IPS DF 4.7 (cell line): Measurements from ENCODE around the gene ATF7IP.
"Not testable (repeated sequence)": the region's sequence is repeated elsewhere in the genome, so short reads cannot be mapped to it uniquely, and the experiment has no call there.

Experiments
- DNase-seq: peaks from one replicate; pipeline ENCODE4 v3.0.0-alpha.2; 2013; ENCODE audit warnings: low spot score; ENCODE audit errors: extremely low read depth

Gene ATF7IP

GRCh38 chr12:14365294-14366208 lies at the start of gene ATF7IP:
Gene ATF7IP (plus strand): TSS chr12:14365682. CDS start chr12:14423916, 58,234 bp downstream.
- peak; percentile 71 for DNase-seq

GRCh38 chr12:14317362-14318146 lies 47.9 kb upstream of the ATF7IP start:
- no peak for DNase-seq

GRCh38 chr12:14319704-14320427 lies 45.6 kb upstream of the ATF7IP start:
- DNase-seq: not testable (repeated sequence)

- no peak for DNase-seq
Measured at GRCh38 chr12:14322403-14322802, 43.1 kb upstream of the ATF7IP start.

- DNase-seq: no peak
Measured at GRCh38 chr12:14325716-14326343, 39.7 kb upstream of the ATF7IP start.

GRCh38 chr12:14326699-14327098 lies 38.8 kb upstream of the ATF7IP start:
- DNase-seq: no peak

- DNase-seq: no peak
Measured at GRCh38 chr12:14327711-14328110, 37.8 kb upstream of the ATF7IP start.

GRCh38 chr12:14332482-14332881 lies 33.0 kb upstream of the ATF7IP start:
- no peak for DNase-seq

GRCh38 chr12:14340371-14340770 lies 25.1 kb upstream of the ATF7IP start:
- DNase-seq: no peak

- DNase-seq: not testable (repeated sequence)
Measured at GRCh38 chr12:14351524-14351923, 14.0 kb upstream of the ATF7IP start.

- DNase-seq: not testable (repeated sequence)
Measured at GRCh38 chr12:14352066-14352465, 13.4 kb upstream of the ATF7IP start.

GRCh38 chr12:14354665-14355064 lies 10.8 kb upstream of the ATF7IP start:
- DNase-seq: not testable (repeated sequence)

GRCh38 chr12:14356147-14356546 lies 9.3 kb upstream of the ATF7IP start:
- DNase-seq: no peak

- DNase-seq: no peak
Measured at GRCh38 chr12:14357486-14357885, 8.0 kb upstream of the ATF7IP start.

- no peak for DNase-seq
Measured at GRCh38 chr12:14362352-14362751, 3.1 kb upstream of the ATF7IP start.

GRCh38 chr12:14364583-14365271 lies 755 bp upstream of the ATF7IP start:
- DNase-seq: no peak

- no peak for DNase-seq
Measured at GRCh38 chr12:14366209-14367039, 942 bp downstream of the ATF7IP start.

GRCh38 chr12:14367040-14367661 lies 1.7 kb downstream of the ATF7IP start:
- no peak for DNase-seq

- no peak for DNase-seq
Measured at GRCh38 chr12:14369311-14369710, 3.8 kb downstream of the ATF7IP start.
